Fibroblast of skin of right quadriceps (primary cell): ENCODE results near the gene RASA3.
"Not testable (repeated sequence)": the region's sequence is repeated elsewhere in the genome, so short reads cannot be mapped to it uniquely, and the experiment has no call there.

Experiments used
- DNase-seq: peaks from one replicate; pipeline ENCODE4 v3.0.0-alpha.2; 2013

Gene RASA3

DNA sequence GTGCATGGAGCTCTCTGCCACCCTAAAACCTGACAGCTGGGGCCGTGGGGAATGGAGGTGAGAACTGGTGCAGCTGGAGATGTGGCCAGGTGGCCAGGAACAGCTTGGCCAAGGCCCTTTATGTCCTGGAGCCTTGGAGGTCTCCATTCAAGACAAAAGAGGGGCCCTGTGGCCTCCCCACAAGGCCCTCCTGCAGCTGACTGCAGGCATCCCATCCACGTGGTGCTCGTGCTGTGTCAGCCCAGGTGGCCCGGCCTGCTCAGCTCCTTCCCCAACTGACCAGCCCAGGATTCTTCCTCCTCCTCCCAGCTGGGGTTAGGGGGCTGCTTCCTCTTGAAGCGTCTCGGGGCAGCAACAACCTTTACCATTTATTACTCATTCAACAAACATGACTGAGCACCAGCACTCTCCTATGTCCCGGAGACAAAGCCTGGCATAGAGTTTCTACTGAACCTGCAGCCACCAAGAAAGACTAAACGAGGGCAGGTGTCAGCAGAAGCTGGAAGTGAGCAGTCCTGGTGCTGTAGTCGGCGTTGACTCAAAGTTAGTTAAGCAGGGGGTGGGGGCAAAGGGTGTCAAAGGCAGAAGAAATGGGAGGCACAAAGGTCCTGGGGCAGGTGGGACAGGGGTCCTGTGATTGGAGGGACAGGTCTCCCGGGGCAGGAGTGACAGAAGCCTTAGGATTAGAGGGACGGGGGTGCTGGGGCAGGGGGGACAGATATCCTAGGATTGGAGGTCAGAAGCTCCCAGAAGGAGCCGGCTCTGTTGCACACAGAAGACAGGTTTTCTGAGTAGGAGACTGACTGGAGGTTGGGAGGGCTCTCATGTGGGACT is 135.3 kb downstream of the RASA3 start:
- DNase-seq = no peak

DNA sequence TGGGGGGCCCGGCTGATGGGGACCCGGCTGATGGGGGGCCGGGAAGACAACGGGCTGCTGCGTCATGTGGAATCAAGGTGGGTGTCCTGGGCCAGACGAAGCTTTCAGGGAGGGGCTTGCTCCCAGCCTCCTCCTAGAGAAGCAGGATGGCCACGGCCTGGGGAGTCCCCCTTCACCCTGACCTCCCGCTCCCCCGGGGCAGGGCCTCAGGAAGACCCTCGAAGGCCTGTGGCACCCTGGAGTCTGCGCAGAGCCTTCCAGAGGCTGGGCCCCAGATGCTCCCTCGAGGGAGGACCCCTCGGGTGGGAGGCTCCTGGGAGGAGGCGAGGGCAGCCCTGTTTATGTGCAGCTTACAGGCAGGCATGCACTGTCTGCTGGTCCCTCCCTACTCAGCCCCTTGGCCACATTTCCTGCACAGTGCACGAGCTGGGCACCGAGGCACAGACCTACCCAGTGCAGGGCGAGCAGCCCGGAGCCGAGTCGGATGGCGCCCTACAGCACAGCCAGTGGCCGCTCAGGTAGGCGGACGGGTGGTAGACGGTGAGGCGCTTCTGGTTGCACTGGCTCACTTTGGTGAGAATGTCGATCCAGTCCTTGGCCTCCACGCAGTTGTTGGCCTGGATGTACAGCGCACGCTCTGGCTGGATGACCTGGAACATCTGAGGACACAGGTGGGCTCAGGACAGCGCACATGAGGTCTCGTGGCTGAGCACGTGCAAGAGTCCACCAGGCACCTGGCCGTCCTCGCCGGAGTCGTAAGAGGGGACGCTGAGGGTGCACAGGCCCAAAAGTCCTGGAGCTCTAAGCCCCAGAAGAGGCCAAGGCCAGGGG is 136.1 kb downstream of the RASA3 start:
- no peak for DNase-seq

DNA sequence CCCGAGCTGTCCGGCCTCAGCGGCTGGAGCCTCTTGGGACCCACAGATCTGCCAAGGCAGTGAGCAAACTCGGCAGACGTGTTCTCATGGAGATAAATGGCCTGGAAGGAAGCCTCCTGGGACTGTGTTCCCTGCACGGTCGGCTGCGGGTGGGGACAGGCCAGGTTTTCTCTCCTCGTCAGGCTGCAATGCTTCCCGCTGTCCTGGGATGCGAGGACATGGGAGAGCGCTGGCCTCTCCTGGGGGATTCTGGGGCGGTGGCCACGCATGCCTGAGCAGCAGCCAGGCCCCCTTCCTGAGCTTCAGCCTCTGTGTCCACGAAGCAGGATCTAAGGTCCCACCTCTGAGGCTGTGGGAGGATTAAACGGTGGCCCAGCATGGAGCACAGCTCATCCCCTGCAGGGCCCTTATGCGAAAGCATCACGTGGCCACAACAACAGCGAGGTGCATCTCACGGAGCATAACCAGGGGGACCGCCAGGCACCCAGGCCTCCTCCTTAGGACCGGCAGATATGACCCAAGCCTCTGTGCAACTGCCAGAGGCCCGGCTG is 137.3 kb downstream of the RASA3 start:
- DNase-seq = no peak

DNA sequence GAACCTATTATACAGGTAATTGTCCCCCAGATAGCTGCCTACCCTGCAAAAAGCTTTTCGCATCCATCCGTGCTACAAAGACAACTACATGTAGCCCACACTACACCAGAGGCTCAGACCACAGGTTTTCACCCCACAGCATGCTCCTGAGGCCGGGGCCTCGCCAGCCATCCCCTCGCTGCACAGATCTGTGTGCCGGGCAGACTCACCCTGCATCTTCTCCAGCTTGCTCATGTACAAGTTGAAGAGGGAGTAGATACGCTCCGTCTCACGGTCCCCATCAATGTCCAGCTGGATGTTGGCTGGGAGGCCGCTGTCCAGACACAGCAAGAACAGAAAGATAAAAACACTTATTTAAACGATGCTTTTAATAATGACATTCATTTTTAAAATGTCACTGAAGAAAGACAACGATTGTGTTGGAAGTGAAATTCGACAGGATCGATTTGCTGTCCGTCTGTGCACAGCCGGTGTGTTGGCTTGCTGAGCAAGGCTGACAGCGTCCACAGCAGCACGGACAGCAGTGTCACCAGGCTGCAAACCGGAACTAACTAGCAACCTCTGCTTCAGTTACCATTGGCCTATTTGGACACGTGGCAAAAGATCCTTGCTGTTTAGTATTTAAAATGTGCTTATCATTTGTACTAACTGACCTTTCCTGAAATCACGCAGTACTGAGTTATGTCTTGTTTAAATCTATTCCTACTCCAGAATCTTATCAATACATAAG is 140.0 kb downstream of the RASA3 start:
- DNase-seq = no peak

DNA sequence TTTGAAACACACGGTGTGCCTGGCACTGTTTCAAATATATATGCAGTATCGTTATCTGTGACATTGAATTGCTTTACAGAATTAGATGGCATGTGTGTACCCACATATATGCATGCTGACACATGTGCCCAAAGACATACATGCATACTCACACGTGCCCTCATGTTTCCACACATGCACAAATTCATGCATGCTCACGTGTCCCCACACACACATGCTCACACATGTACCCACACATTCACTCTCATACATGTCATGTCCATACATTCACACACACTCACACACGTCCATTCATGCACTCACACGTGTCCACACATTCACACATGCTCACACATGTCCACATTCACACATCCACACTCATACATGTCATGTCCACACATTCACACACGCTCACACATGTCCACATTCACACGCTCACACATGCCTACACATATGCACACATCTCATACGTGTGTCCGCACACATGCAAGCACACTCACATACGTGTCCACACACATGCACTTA is 140.7 kb downstream of the RASA3 start:
- no peak for DNase-seq

DNA sequence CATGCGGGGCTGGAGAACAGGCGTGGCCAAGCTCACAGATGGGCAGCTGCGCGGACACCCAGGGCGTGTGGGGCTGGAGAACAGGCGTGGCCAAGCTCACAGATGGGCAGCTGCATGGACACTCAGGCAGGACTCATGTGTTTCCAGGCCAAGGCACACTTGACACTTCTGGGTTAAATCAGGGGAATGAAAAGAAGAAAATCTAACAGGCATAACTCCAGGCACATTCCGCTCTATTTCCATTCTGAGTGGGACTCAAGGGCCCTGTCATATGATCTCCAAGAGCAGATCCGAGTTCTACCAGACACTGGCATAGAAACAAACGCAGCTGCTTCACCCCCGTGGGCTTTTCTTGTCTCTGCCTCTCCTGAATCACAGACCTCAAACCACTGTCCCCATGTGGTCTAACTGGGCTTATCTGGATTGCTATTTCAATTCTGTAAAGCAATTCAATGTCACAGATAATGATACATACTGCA is 141.2 kb downstream of the RASA3 start:
- DNase-seq = no peak

DNA sequence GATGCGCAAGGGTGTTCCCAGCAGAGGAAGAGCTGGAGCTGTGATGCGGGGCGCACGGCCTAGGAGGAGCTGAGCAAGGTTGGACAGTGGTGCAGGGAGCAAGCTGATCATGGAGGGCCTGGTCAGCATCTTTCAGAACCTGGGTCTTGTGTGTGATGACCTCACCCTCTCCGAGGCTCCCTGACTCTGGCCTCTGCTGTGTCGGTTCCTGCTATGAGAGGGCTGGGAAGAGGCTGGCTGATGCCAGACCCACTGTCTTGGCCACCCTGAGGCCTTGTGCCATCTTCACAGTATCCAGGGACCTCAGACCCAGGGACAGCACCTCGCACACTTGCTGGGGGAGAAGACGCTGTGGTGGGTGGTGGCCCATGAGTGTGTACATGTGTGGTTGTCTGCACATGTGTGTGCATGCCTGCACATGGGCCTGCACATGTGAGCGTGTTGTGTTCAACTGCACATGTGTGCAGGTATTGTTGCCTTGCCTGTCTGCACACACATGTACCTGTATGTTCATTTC is 142.0 kb downstream of the RASA3 start:
- no peak for DNase-seq

DNA sequence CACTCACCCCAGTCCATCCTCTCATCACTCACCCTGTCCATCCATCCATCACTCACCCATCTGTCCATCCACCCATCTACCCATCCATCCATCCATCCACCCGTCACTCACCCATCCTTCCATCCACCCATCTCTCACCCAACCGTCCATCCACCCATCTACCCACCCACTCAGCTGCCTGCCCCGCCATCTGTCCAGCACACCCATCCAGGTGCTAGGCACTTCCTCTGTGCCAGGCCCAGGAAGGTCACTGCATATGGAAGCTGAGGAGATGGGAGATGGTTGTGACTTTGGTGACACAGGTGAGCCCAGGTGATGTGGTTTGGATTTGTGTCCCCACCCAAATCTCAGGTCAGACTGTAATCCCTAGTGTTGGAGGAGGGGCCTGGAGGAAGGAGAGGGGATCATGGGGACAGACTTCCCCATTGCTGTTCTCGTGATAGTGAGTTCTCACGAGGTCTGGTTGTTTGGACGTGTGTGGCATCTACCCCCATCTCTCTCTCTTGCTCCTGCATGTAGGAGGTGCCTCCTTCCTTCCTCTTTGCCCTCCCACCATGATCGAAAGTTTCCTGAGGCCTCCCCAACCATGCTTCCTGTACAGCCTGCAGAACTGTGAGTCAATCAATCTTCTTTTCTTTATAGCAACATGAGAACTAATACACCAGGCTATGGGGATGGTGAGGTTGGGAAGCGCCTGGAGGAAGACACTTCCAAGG is 142.7 kb downstream of the RASA3 start:
- no peak for DNase-seq

DNA sequence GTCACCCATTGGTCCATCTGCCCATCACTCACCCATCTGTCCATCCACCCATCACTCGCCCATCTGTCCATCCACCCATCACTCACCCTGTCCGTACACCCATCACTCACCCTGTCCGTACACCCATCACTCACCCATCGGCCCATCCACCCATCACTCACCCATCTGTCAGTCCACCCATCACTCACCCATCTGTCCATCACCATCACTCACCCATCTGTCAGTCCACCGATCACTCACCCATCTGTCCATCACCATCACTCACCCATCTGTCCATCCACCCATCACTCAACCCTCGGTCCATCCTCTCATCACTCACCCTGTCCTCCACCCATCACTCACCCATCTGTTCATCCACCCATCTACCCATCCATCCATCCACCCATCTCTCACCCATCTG is 143.6 kb downstream of the RASA3 start:
- not testable (repeated sequence) for DNase-seq

DNA sequence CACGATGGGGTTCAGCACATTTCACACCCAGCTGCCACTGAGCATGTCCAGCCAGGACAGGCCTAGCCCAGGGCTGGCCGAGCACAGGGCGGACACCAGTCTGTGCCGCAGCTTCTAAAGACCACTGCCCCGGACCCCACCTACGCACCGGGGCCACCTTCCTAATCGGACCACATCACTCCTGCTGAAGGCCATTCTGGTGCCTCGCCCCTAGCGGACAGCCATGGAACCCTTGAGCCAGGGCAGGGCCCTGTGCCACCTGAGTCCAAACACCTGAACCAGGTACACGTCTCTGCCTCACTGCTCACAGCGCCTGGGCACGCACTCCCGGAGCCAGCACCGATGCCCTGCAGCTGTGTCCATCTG is 150.1 kb downstream of the RASA3 start:
- DNase-seq = no peak

DNA sequence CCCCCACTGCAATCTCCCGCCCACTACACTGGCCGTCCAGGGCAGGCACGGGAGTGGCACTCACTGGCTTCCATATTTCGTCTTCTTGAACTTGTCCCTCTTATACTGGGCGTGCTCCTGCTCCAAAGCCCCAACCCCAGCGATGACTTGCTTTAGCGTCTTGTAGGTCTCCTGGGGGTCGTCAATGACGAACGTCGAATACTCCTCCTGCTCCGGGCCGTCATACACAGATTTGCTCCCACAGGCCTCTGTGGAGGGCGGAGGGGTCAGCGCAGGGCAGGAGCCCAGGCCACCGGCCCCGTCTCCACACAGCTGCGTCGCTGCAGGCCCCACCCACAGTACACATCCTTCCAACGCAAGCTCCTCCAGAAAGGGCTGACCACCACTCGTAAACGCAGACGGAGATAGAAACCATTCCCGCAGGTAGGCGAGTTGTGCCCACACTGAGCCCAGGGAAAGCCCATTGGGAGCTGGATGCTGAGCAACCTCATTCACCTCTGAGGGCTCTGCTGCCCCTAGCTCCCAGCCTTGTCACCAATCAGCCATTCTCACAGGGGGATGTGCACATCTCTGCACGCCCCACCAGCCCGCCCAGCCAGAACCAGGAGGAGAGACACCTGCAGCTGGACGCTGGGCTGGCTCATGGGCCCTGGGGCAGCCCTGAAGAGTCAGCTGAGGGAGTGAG is 150.7 kb downstream of the RASA3 start:
- no peak for DNase-seq

DNA sequence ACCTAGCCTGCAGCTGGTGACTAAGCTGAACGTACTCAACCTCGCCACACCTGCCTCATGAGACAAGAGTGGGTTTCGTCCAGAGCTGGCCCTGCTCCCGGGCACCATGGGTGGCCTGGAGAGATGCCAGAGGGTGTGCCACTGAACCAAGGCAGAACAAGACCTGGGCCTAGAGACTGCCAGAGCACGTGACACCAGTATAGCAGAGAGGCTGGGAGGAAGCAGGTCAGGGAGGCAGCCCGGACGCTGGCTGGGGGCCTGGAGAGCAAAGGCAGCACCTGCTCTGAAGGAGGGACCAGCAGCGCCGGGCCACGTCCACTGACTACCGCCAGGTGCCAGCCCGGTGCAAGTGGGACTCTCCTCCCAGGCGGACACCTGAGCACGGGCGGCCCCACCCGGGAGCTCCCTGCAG is 151.2 kb downstream of the RASA3 start:
- DNase-seq = no peak

DNA sequence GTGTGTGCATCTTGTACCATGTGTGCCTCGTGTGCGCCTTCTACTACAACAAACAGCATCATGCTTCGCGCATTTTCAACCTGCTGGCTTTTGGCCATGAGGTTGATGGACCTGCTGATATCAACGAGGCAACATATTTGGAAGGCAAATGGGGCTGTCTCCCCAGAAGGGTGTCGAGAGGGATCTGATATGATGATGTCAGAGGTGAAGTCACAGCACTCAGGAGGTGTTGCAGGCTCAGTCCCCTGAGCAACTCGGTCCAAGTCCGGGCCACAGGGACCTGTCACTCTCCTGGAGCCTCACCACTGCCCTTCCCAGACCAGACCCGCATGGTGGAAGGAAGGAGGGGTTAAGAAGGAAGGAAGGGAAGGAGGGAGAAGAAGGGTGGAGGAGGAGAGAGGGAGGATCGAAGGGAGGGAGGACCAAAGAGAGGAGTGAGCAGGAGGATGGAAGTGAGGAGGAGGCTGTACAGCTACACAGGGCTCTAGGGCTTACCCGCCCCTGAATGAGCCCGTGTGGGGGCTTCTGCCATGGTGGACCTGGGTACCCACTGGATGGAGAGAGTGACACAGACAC is 151.8 kb downstream of the RASA3 start:
- DNase-seq = no peak

DNA sequence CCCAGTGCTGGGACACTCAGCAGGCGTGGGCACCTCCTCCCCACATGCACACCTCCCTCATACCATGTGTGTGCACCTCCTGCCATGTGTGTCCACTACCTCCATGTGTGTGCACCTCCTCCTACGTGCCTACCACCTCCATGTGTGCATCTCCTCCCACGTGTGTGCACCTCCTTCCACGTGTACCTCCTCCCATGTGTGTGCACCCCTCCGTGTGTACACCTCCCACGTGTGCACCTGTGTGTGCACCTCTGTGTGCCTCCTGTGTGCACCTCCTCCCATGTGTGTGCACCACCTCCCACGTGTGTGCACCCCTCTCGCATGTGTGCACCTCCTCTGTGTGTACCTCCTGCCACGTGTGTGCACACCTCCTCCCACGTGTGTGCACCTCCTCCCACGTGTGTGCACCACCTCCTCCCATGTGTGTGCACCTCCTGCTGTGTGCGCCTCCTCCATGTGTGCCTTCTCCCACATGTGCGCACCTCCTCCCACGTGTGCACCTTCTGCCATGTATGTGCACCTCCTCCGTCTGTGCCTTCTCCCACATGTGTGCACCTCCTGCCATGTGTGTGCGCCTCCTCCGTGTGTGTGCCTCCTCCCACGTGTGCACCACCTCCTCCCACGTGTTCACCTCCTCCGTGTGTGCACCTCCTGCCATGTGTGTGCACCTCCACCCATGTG is 152.5 kb downstream of the RASA3 start:
- DNase-seq = no peak

DNA sequence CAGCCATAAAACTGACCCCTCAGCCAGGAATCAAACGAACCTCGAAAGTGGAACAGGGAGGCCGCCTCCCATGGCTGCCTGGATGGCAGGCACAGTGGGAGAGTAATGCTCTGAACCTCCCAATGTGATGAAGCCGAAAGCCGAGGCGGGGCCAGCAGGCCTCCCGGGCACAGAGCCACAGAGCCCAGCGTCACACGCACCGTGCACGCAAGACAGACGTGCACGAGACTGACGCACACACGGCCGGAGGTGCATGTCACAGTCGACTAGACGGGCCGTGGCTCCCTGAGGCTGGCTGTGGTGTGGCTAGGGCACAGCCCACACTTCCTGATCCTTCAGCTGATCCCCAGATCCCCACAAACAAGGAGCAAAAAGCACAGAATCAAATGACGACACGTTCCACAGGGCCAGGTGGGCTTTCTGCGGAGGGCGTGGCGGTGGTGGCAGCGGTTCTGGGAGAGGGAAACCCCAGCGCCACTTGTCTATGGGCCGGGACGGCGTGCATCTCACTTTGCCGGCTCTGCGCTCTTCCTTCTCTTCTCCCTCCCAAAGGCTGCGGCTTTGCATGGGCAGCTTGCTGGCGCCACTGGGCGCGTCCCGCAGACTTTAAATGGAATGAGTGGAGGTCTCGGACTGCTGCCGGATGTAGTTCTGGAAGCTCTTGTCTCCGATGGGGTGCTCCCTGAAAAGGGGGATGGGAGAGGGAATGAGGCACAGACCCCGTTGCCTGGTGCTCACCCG is 153.5 kb downstream of the RASA3 start:
- DNase-seq = no peak

DNA sequence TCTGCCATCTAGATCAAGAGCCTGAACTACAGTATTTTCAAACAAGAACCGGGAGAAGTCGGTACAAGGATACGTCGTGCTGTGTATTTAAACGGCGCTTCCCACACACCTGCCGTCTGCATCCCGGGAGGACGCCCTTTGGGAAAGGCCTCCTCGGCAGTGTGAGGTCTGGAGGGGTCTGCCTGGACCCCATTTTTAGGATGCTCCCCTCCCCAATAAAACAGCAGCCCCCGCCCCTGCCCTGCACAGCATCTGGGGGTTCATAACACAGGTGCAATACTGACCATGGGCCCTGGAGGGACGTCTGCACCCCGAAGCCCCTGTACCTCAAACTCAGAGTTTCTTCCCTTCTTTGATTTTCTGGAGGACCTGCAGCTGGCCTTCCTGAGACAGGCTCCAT is 154.4 kb downstream of the RASA3 start:
- no peak for DNase-seq

DNA sequence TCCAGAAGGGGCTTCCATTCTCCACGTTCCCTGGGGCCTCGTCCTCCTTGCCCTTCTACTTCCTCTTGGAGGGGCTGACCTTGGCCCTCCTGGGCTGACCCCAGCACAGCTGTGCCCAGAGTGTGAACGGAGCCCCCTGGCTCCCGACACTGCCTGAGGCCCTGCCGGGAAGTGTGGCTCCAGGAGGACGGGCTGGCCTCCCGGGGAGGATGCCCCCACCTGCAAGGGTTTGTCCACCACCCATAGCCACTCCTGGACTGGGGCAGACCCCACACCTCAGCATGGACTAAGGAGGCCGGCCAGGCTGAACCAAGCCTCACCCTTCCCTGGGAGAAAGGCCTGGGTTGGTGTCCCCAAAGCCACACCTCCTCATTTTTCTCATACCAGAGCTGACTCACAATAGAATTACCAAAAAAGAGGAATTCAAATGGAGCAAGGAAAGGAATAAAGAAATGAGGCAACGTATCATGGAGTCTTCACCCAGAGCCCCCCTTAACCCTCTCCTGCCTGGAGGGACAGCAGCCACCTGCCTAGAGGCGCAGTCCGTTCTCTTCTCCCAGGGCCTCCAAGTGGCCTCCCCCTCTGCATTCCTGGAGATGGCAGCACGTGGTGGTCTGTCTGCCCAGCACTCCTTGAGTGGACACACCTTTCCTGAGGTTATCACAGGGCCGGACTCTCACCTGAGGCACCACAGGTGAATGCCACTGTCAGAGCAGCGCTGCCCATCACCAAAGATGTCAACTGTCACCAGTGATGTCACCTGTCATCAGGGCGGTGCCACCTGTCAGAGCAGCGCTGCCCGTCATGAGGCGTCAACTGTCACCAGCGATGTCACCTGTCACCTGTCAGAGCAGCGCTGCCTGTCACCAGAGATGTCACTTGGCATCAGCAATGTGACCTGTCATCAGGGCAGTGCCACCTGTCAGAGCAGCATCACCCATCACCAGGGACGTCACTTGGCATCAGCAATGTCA is 155.4 kb downstream of the RASA3 start:
- DNase-seq = peak; percentile 80

DNA sequence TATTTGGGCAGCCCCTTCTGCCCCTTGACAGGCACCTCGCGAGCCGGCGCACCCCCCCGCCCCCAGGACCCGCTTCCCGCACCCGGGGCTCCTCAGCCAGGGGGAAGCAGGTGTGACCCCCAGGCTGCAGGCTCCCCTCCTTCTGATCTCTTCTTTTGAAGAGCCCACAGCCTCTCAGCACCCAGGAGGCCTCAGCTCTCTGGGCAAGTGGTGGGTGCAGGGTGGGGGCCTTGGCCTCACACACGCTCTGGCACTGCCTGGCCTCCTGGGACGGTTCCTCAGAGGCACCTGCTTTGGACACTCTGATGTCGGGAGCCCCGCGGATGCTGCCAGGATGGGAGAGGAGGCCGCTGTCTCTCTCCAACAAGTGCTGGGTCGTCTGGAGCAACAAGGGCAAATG is 157.0 kb downstream of the RASA3 start:
- no peak for DNase-seq
